ENCODE data around the gene BTN1A1.

BTN1A1 gene

GRCh38 chr6:26471970-26472369 lies 28.1 kb upstream of the BTN1A1 start:
- H3K9me3 Mint-ChIP-seq (ENCODE audit: low read depth): peaks cover 5% of the 10 kb centered on the region
- H3K27me3 Mint-ChIP-seq: no peaks in the 10 kb centered on the region
- H3K4me1 Mint-ChIP-seq (ENCODE audit: low read depth): peaks cover 48% of the 10 kb centered on the region
- no peak overlapping the region for H3K4me3 Mint-ChIP-seq
- peak overlapping the region; percentile 74 for H3K27ac Mint-ChIP-seq
- H3K36me3 Mint-ChIP-seq: peaks cover 10% of the 10 kb centered on the region

- Mint-ChIP-seq H3K9me3 (ENCODE audit: low read depth) (peaks cover 5% of the 10 kb centered on the region), H3K27ac (peak overlapping the region; percentile 100), H3K27me3 (no peaks in the 10 kb centered on the region), H3K4me3 (peak overlapping the region; percentile 99), H3K4me1 (ENCODE audit: low read depth) (peaks cover 54% of the 10 kb centered on the region), H3K36me3 (peaks cover 9% of the 10 kb centered on the region)
Measured at GRCh38 chr6:26472549-26473290, 27.4 kb upstream of the BTN1A1 start.

DNA sequence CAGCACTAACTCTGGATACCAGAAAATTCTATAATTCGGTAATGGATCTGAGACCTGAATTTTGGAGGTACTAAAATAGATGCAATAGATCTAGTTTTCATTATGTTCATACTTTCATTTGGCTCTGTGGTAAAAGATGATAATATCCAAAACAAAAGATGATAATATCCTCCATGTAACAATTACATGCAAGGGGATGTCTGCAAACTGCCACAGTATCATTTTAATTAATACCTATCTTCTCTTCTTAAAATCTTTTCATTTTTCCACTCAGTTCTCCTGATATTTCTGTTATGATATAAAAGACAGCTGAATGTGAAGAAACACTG lies 26.7 kb upstream of the BTN1A1 start:
- Mint-ChIP-seq H3K36me3 (peaks cover 9% of the 10 kb centered on the region), H3K27ac (peak overlapping the region; percentile 100), H3K4me3 (peak overlapping the region; percentile 99), H3K9me3 (ENCODE audit: low read depth) (peaks cover 5% of the 10 kb centered on the region), H3K4me1 (ENCODE audit: low read depth) (peaks cover 59% of the 10 kb centered on the region), H3K27me3 (no peaks in the 10 kb centered on the region)

DNA sequence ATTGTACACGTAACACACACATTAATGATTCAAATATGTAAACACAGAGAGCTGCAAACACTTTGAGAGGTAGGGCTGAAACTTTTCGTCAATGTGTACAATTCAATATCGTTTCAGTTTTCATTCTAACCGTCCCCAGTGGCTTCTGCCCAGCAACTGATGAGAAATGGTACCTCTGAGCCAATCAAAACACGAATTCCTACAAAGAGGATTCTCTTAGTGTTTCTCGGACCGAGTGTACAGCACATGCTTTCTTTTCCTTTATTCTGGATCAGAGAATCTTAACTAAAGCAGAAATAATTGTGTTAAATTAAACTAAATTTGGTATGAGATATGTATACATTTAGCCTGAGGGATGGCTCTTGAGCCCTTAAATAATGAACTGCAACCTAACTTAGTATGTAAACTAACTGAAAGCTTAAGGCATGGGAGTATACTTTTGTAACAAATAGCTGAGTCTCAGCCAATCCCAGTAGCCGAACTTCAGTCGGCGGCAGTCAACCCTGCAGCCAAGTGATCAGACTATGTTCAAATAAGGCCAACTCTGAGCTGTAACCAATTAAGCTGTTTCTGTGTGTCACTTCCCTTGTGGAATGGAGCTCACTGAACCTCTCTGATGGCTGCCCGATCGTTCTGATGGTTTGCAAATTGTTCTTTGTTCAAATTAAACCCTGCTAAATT lies 26.2 kb upstream of the BTN1A1 start:
- no peaks in the 10 kb centered on the region for H3K27me3 Mint-ChIP-seq
- H3K27ac Mint-ChIP-seq: peak overlapping the region; percentile 100
- H3K4me3 Mint-ChIP-seq: peak overlapping the region; percentile 99
- H3K4me1 Mint-ChIP-seq (ENCODE audit: low read depth): peaks cover 63% of the 10 kb centered on the region
- peaks cover 10% of the 10 kb centered on the region for H3K36me3 Mint-ChIP-seq
- peaks cover 5% of the 10 kb centered on the region for H3K9me3 Mint-ChIP-seq (ENCODE audit: low read depth)

DNA sequence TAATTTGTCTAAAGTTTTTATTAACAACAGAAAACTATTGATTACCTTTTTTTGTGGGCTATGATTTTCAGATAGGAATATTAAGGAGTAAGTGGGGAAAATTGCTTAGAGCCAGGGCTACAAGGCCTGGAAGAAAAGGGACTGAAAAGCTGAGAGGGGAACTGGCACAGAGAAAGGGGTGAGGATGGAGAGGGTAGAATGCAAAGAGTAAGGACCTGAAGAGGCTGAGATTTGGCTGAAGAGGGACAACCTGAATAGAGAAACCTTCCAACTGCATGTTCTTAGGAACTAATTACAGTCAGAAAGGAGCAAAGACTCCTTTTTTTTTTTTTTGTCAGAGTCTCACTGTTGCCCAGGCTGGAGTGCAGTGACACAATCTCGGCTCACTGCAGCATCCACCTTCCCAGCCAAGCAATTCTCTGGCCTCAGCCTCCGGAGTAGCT lies 25.6 kb upstream of the BTN1A1 start:
- no peaks in the 10 kb centered on the region for H3K27me3 Mint-ChIP-seq
- peaks cover 63% of the 10 kb centered on the region for H3K4me1 Mint-ChIP-seq (ENCODE audit: low read depth)
- H3K36me3 Mint-ChIP-seq: peaks cover 10% of the 10 kb centered on the region
- H3K9me3 Mint-ChIP-seq (ENCODE audit: low read depth): peaks cover 5% of the 10 kb centered on the region
- peak overlapping the region; percentile 99 for H3K4me3 Mint-ChIP-seq
- H3K27ac Mint-ChIP-seq: peak overlapping the region; percentile 100

DNA sequence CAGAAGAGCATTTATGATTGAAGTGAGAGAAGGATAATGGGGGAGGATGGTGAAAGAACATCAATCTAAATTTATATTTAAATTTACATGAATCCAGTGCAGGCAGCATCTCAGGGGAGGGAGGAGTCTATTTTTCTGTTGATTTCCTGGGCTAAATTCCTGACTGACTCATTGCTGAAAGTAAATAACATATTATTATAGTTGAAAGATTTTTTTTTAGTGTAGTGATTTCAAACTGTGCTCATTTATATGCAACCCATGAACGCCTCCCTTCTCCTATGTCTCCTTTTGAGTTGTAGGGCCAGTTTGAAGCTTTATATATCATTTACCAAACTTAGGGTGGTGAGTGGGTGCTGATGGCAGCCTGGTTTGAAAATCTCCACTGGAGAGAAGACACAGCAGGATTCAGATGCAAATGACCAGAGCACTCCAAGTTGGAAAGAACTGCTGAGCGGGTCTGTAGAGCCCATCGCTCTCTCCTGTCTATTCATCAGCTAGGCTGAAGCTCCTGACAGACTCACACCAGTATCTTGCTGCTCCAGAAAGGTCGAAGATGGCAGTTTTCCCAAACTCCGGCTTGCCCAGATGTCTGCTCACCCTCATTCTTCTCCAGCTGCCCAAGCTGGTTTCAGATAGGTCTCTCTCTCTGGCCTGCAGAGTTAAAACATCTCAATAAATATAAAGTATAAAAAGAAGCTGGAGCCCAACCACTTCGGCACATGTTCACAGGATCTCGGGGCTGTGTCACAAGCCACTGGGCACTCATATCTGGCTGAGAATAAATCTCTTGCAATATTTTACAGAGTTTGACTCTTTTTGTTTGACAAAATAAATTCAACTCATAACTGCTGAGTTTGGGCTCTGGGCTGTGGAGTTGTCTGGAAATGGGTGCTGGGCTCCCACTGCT lies 24.0 kb upstream of the BTN1A1 start:
- peak overlapping the region; percentile 42 for H3K4me3 Mint-ChIP-seq
- H3K4me1 Mint-ChIP-seq (ENCODE audit: low read depth): peaks cover 61% of the 10 kb centered on the region
- H3K36me3 Mint-ChIP-seq: peaks cover 10% of the 10 kb centered on the region
- peak overlapping the region; percentile 78 for H3K27ac Mint-ChIP-seq
- H3K27me3 Mint-ChIP-seq: no peaks in the 10 kb centered on the region
- peaks cover 5% of the 10 kb centered on the region for H3K9me3 Mint-ChIP-seq (ENCODE audit: low read depth)

DNA sequence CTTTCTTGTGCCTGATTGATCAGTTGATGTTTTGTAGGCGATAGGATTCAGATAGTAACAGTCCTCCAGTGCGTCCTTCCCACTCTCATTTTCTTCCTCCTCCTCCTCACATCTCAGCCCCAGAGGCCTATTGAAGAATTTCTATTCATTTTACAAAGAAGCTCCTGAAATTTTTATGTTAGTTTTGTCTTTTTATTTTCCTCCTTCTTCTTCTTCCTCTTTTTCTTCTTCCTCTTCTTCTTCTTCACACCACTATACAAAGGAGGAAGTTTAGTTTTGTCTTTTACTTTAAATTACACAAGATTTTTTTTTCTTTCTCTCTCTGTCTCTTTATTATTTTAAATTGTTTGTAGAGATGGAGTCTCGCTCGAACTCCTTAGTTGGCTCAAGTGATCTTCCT lies 23.2 kb upstream of the BTN1A1 start:
- peaks cover 55% of the 10 kb centered on the region for H3K4me1 Mint-ChIP-seq (ENCODE audit: low read depth)
- H3K36me3 Mint-ChIP-seq: peaks cover 2% of the 10 kb centered on the region
- no peak overlapping the region for H3K4me3 Mint-ChIP-seq
- H3K27ac Mint-ChIP-seq: peak overlapping the region; percentile 78
- no peaks in the 10 kb centered on the region for H3K9me3 Mint-ChIP-seq (ENCODE audit: low read depth)
- H3K27me3 Mint-ChIP-seq: no peaks in the 10 kb centered on the region

DNA sequence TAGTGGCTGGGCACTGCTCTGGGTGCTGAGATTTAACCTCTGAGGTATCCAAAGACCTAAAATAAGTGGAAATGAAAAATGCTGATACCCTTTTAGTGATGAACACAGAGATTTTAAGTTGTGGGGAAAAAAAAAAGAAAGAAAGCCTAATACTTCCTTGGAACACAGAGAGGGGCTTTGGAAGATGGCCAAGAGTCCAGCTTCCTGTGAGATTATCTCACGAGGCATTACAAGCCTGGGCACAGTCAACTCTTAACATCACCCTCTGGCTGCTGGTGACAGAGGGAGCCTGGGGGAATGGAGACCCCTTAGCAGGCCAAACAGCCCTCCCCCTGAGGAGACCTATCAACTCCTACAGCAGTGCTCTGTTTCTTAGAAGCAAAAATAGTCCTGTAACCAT lies 22.7 kb upstream of the BTN1A1 start:
- Mint-ChIP-seq H3K4me1 (ENCODE audit: low read depth) (peaks cover 53% of the 10 kb centered on the region), H3K4me3 (no peak overlapping the region)

DNA sequence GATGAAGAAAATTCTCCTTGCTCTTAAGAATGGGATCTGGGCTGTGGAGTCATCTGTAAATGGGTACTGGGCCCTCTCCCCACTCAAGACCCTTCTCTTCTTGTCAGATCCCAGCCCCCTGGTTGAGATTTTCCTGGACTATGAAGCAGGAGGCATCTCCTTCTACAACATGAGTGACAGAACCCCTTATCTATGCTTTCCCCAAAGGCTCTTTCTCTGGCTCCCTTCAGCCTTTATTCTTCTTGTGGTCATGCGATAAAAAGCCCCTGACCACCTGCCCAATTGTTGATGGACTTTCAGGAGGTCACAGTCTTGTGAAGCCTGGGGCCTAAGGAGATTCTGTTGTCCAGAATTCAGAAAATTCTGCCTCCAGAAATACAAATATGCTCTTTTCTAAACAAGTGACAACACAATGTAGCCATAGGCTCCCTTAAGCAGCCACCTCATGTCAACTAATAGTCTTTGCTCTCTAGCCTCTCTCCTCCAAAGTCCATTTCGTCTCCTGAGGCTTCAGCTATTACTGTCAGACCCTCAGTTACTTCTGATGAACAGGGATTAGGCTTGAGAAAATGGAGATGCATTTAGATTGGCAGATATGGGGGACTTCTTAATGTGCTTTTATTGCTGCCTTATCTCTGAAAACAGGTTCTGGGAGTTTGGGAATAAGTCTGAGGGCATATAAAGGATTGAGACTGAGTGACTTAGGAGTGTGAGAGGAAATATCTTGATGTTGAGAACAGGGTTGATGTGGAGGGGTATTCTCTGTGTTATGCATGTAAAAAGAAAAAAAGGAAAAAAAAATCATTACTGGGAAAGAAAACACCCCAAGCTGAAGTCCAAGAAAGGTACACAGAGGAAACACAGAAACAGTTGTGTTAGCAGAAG lies 21.8 kb upstream of the BTN1A1 start:
- Mint-ChIP-seq H3K9me3 (ENCODE audit: low read depth) (no peaks in the 10 kb centered on the region), H3K4me3 (no peak overlapping the region), H3K27ac (peak overlapping the region; percentile 16), H3K36me3 (peaks cover 2% of the 10 kb centered on the region), H3K27me3 (no peaks in the 10 kb centered on the region), H3K4me1 (ENCODE audit: low read depth) (peaks cover 44% of the 10 kb centered on the region)

More for the DNA sequence above, 22.7 kb upstream of the BTN1A1 start:
- Mint-ChIP-seq H3K27me3 (no peaks in the 10 kb centered on the region), H3K9me3 (ENCODE audit: low read depth) (no peaks in the 10 kb centered on the region), H3K36me3 (peaks cover 2% of the 10 kb centered on the region), H3K27ac (peak overlapping the region; percentile 78)

DNA sequence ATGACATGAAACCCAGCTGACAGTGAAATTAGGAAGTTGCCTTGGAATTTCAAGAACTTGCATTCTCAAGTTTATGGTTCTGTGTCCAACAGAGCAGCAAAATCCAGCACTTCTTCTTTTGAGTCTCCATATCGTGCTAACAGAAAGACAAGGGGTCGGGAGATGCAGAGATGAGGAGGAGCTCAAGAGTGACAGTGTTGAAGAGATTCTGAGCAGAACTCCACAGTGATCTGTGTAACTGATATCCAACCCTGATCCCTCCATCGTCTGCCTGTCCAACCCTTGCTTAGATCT lies 21.2 kb upstream of the BTN1A1 start:
- peaks cover 2% of the 10 kb centered on the region for H3K36me3 Mint-ChIP-seq
- no peak overlapping the region for H3K4me3 Mint-ChIP-seq
- H3K9me3 Mint-ChIP-seq (ENCODE audit: low read depth): no peaks in the 10 kb centered on the region
- no peaks in the 10 kb centered on the region for H3K27me3 Mint-ChIP-seq
- H3K4me1 Mint-ChIP-seq (ENCODE audit: low read depth): peaks cover 40% of the 10 kb centered on the region
- H3K27ac Mint-ChIP-seq: peak overlapping the region; percentile 25

GRCh38 chr6:26482338-26482737 lies 17.8 kb upstream of the BTN1A1 start:
- H3K4me1 Mint-ChIP-seq (ENCODE audit: low read depth): peaks cover 11% of the 10 kb centered on the region
- no peak overlapping the region for H3K27ac Mint-ChIP-seq
- H3K36me3 Mint-ChIP-seq: peaks cover 2% of the 10 kb centered on the region
- H3K27me3 Mint-ChIP-seq: no peaks in the 10 kb centered on the region
- peaks cover 2% of the 10 kb centered on the region for H3K9me3 Mint-ChIP-seq (ENCODE audit: low read depth)
- no peak overlapping the region for H3K4me3 Mint-ChIP-seq

DNA sequence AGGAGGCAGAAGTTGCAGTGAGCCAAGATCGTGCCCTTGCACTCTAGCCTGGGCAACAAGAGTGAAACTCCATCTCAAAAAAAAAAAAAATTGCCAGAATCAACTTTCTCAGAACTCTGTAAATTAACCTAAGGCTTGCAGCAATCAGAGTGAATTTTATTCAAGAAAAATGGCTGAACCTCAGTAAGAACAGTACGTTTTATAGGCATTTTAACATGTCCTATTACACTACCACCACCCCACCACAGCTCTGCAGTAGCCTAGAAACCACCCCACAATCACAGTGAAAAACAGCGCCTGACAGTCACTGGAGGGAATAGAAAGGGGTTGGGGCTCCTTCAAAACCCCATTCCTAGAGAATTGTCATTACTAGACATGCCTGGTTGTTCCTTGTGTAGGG lies 16.4 kb upstream of the BTN1A1 start:
- peaks cover 8% of the 10 kb centered on the region for H3K9me3 Mint-ChIP-seq (ENCODE audit: low read depth)
- peaks cover under 1% of the 10 kb centered on the region for H3K4me1 Mint-ChIP-seq (ENCODE audit: low read depth)
- H3K4me3 Mint-ChIP-seq: no peak overlapping the region
- H3K27me3 Mint-ChIP-seq: no peaks in the 10 kb centered on the region
- H3K27ac Mint-ChIP-seq: no peak overlapping the region
- H3K36me3 Mint-ChIP-seq: peaks cover 6% of the 10 kb centered on the region

GRCh38 chr6:26484161-26484560 lies 15.9 kb upstream of the BTN1A1 start:
- Mint-ChIP-seq H3K4me1 (ENCODE audit: low read depth) (no peaks in the 10 kb centered on the region), H3K36me3 (peaks cover 6% of the 10 kb centered on the region), H3K27me3 (no peaks in the 10 kb centered on the region), H3K9me3 (ENCODE audit: low read depth) (peaks cover 8% of the 10 kb centered on the region), H3K4me3 (no peak overlapping the region), H3K27ac (no peak overlapping the region)

DNA sequence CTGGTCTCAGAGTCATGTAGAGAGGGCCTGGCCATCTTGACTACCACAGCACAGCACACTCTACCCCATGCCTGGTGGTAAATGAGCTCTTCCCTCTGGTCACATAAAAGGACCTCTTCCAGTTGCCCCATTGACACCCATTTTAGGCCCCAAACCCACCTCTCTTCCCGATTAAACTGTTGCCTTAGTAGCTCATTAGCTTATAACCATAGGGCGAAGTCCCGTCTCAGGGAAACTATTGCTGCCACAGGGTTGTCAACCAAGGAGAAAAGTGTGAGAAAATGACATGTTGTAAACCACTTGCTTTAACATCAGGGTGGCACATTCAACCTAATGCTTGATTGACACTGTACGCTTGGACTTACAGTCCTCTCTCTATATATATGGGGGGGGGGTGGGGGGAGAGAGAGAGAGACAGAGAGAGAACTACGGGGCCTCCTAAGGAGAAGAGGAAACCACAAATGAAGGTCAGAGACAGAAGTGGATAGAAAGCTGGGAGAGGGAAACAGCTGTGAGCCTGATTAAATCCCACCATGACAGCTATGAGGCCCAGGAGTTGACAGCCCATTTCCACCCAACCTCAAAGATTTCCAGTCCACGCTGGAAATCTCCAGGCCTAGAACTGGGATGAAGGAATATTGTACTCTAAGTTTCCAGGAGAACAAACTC lies 14.9 kb upstream of the BTN1A1 start:
- Mint-ChIP-seq H3K9me3 (ENCODE audit: low read depth) (peaks cover 8% of the 10 kb centered on the region), H3K27ac (no peak overlapping the region), H3K4me3 (no peak overlapping the region), H3K27me3 (no peaks in the 10 kb centered on the region), H3K36me3 (peaks cover 6% of the 10 kb centered on the region), H3K4me1 (ENCODE audit: low read depth) (no peaks in the 10 kb centered on the region)

Data from activated naive CD8-positive, alpha-beta T cell (primary cell).